Measurements from ENCODE around the gene TSSC4. TPM values are rescaled to one million over a fixed set of nuclear protein-coding genes. Genes with fewer than 3 reads are reported as not detected.

Gene TSSC4
- total RNA-seq, 1 donor from 2014 or later: 40.0 TPM

GRCh38 chr11:2436013-2436520 is 35.5 kb downstream of the TSSC4 start:
- no peak for TF ChIP-seq CTCF (conservative IDR thresholded peaks at IDR 0.05; ENCODE audit: low read depth, low read length)
- no peak overlapping the region for H3K4me3 ChIP-seq (ENCODE audit: low read depth, low read length)
- no peak for DNase-seq (ENCODE audit: low read depth)

GRCh38 chr11:2436521-2437031 is 36.0 kb downstream of the TSSC4 start:
- no peak for TF ChIP-seq CTCF (conservative IDR thresholded peaks at IDR 0.05; ENCODE audit: low read depth, low read length)
- DNase-seq (ENCODE audit: low read depth): no peak
- H3K4me3 ChIP-seq (ENCODE audit: low read depth, low read length): no peak overlapping the region

- no peak for DNase-seq (ENCODE audit: low read depth)
- H3K4me3 ChIP-seq (ENCODE audit: low read depth, low read length): no peak overlapping the region
- no peak for TF ChIP-seq CTCF (conservative IDR thresholded peaks at IDR 0.05; ENCODE audit: low read depth, low read length)
Observed at GRCh38 chr11:2437516-2437915, 37.0 kb downstream of the TSSC4 start.

GRCh38 chr11:2439820-2440219 is 39.3 kb downstream of the TSSC4 start:
- no peak overlapping the region for H3K4me3 ChIP-seq (ENCODE audit: low read depth, low read length)
- no peak for DNase-seq (ENCODE audit: low read depth)
- no peak for TF ChIP-seq CTCF (conservative IDR thresholded peaks at IDR 0.05; ENCODE audit: low read depth, low read length)

- H3K4me3 ChIP-seq (ENCODE audit: low read depth, low read length): no peak overlapping the region
- DNase-seq (ENCODE audit: low read depth): no peak
- no peak for TF ChIP-seq CTCF (conservative IDR thresholded peaks at IDR 0.05; ENCODE audit: low read depth, low read length)
Observed at GRCh38 chr11:2440646-2441045, 40.1 kb downstream of the TSSC4 start.

GRCh38 chr11:2441171-2441570 is 40.6 kb downstream of the TSSC4 start:
- DNase-seq (ENCODE audit: low read depth): no peak
- no peak overlapping the region for H3K4me3 ChIP-seq (ENCODE audit: low read depth, low read length)
- TF ChIP-seq CTCF (conservative IDR thresholded peaks at IDR 0.05; ENCODE audit: low read depth, low read length): no peak

GRCh38 chr11:2442589-2442988 is 42.0 kb downstream of the TSSC4 start:
- DNase-seq (ENCODE audit: low read depth): no peak
- TF ChIP-seq CTCF (conservative IDR thresholded peaks at IDR 0.05; ENCODE audit: low read depth, low read length): no peak
- H3K4me3 ChIP-seq (ENCODE audit: low read depth, low read length): no peak overlapping the region

All from epithelial cell of proximal tubule (primary cell).